ENCODE measurements around the gene ZNF28.

GRCh38 chr19:52748336-52748950 is 73.0 kb downstream of the ZNF28 start:
- TF ChIP-seq CTCF (IDR thresholded peaks at IDR 0.05 in 2 of 3, conservative IDR thresholded peaks at IDR 0.05 in 1 of 3; ENCODE audit: insufficient read depth in 2 of 3, low read depth in 1 of 3, low read length in 3 of 3), result peak; percentile 38 to 53 (median 39); a peak in 3 of 6 replicates
- no peak for TF ChIP-seq ZZZ3 (IDR thresholded peaks at IDR 0.05)
- TF ChIP-seq KAT7 (CRISPR knock-in tag; IDR thresholded peaks at IDR 0.05; ENCODE audit: borderline replicate concordance), result no peak
- TF ChIP-seq POLR2AphosphoS5 (IDR thresholded peaks at IDR 0.05; ENCODE audit: control insufficient read depth, insufficient read depth, low read depth, low read length), result no peak
- TF ChIP-seq JUND (IDR thresholded peaks at IDR 0.05; ENCODE audit: borderline replicate concordance, low read depth, low read length), result no peak
- TF ChIP-seq JUND (tag; IDR thresholded peaks at IDR 0.05; ENCODE audit: borderline replicate concordance, low read depth, low read length), result no peak

Measured in K562 (cell line).